ENCODE data around the gene KRT7.

The KRT7 gene

GRCh38 chr12:52199294-52199919 lies 33.6 kb upstream of the KRT7 start:
- no peak for DNase-seq (ENCODE audit: low read depth in 3 of 3)

GRCh38 chr12:52200086-52200780 lies 32.8 kb upstream of the KRT7 start:
- no peak for DNase-seq (ENCODE audit: low read depth in 3 of 3)

- DNase-seq (ENCODE audit: low read depth in 3 of 3) = no peak
Measured at GRCh38 chr12:52200781-52201450, 32.1 kb upstream of the KRT7 start.

GRCh38 chr12:52201451-52201839 lies 31.6 kb upstream of the KRT7 start:
- no peak for DNase-seq (ENCODE audit: low read depth in 3 of 3)

GRCh38 chr12:52202361-52203078 lies 30.5 kb upstream of the KRT7 start:
- DNase-seq (ENCODE audit: low read depth in 3 of 3) = no peak

GRCh38 chr12:52203079-52203921 lies 29.7 kb upstream of the KRT7 start:
- DNase-seq (ENCODE audit: low read depth in 3 of 3) = no peak

GRCh38 chr12:52204095-52204930 lies 28.7 kb upstream of the KRT7 start:
- DNase-seq (ENCODE audit: low read depth in 3 of 3) = no peak

GRCh38 chr12:52204931-52205505 lies 28.0 kb upstream of the KRT7 start:
- no peak for DNase-seq (ENCODE audit: low read depth in 3 of 3)

- DNase-seq (ENCODE audit: low read depth in 3 of 3) = no peak
Measured at GRCh38 chr12:52205612-52206303, 27.3 kb upstream of the KRT7 start.

- no peak for DNase-seq (ENCODE audit: low read depth in 3 of 3)
Measured at GRCh38 chr12:52206304-52207040, 26.6 kb upstream of the KRT7 start.

- no peak for DNase-seq (ENCODE audit: low read depth in 3 of 3)
Measured at GRCh38 chr12:52207106-52207505, 25.9 kb upstream of the KRT7 start.

GRCh38 chr12:52207895-52208294 lies 25.1 kb upstream of the KRT7 start:
- DNase-seq (ENCODE audit: low read depth in 3 of 3) = no peak

GRCh38 chr12:52208424-52209165 lies 24.4 kb upstream of the KRT7 start:
- DNase-seq (ENCODE audit: low read depth in 3 of 3) = no peak

- no peak for DNase-seq (ENCODE audit: low read depth in 3 of 3)
Measured at GRCh38 chr12:52209321-52209720, 23.7 kb upstream of the KRT7 start.

- DNase-seq (ENCODE audit: low read depth in 3 of 3) = no peak
Measured at GRCh38 chr12:52210186-52210924, 22.7 kb upstream of the KRT7 start.

GRCh38 chr12:52210925-52211650 lies 22.0 kb upstream of the KRT7 start:
- no peak for DNase-seq (ENCODE audit: low read depth in 3 of 3)
